ENCODE measurements around the gene SCYGR2.

The SCYGR2 gene

GRCh38 chr2:227597998-227598397 lies 695 bp upstream of the SCYGR2 start:
- Mint-ChIP-seq H3K4me3 (no peak overlapping the region), H3K27ac (no peak overlapping the region), H3K4me1 (peaks cover 1% of the 10 kb centered on the region), H3K9me3 (no peaks in the 10 kb centered on the region), H3K27me3 (peaks cover 28% of the 10 kb centered on the region)
- DNase-seq (no peak), ATAC-seq (no peak)

DNA sequence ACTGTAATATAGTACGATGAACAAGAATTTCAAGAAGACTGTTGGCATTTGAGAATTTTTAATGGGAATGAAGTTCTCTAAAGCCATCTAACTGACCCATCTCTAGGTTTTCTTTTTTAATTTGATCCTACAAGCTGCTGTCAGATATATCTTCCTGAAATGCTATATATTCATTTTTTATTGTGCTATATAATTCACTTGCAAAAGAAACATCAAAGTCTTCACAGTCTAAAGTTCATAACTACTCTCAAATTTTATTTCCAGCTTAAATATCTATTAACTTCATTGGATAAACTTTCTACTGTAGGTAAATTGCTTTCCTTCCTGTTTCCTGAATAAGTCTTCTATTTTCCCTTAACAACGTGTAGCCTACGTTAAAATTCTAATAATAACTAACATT lies 3.7 kb downstream of the SCYGR2 start:
- no peak for DNase-seq
- H3K9me3 Mint-ChIP-seq = no peaks in the 10 kb centered on the region
- no peak overlapping the region for H3K27ac Mint-ChIP-seq
- no peak overlapping the region for H3K4me3 Mint-ChIP-seq
- no peak for ATAC-seq
- H3K4me1 Mint-ChIP-seq = no peaks in the 10 kb centered on the region
- H3K27me3 Mint-ChIP-seq = peaks cover 16% of the 10 kb centered on the region

DNA sequence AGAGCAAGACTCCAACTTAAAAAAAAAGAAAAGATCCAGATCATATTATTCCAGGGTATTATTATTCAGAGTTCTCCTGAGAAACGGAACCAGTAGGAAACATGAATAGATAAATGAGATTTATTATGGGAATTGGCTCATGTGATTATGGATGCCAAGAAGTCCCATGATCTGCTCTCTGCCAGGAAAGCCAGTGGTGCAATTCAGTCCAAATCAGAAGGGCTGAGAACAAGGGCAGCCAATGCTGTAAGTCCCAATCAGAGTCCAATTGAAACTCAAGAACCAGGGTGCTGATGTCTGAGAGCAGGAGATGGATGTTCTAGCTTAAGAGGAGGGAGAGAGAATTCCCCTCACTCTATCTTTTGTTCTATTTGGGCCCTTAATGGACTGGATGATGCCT lies 7.8 kb downstream of the SCYGR2 start:
- Mint-ChIP-seq H3K27me3 (peaks cover 44% of the 10 kb centered on the region), H3K4me1 (peaks cover 22% of the 10 kb centered on the region), H3K27ac (peak overlapping the region in 1 of 2 donors; percentile 47), H3K9me3 (no peaks in the 10 kb centered on the region), H3K4me3 (no peak overlapping the region)
- ATAC-seq (no peak), DNase-seq (no peak)

DNA sequence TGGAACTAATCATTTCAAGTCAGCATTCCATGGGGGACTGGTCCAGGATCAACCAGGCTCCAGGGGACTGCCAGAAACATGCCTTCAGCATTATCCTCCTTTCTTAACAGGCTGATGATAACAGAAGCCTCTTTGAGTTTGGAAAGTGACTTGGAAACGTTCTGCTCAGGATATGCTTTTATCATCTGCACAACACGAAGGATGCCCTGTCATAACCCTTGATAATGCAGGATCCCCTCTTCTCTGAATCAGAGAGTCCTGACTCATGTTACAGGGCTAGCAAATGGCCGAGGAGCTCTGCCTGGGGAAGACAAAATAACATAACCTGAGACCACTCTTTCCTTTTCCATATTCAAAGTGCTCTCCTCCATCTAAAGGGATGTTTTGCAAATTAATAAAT lies 9.2 kb downstream of the SCYGR2 start:
- DNase-seq = no peak
- no peak for ATAC-seq
- peaks cover 22% of the 10 kb centered on the region for H3K4me1 Mint-ChIP-seq
- H3K27ac Mint-ChIP-seq = no peak overlapping the region
- no peaks in the 10 kb centered on the region for H3K9me3 Mint-ChIP-seq
- peaks cover 59% of the 10 kb centered on the region for H3K27me3 Mint-ChIP-seq
- H3K4me3 Mint-ChIP-seq = no peak overlapping the region

DNA sequence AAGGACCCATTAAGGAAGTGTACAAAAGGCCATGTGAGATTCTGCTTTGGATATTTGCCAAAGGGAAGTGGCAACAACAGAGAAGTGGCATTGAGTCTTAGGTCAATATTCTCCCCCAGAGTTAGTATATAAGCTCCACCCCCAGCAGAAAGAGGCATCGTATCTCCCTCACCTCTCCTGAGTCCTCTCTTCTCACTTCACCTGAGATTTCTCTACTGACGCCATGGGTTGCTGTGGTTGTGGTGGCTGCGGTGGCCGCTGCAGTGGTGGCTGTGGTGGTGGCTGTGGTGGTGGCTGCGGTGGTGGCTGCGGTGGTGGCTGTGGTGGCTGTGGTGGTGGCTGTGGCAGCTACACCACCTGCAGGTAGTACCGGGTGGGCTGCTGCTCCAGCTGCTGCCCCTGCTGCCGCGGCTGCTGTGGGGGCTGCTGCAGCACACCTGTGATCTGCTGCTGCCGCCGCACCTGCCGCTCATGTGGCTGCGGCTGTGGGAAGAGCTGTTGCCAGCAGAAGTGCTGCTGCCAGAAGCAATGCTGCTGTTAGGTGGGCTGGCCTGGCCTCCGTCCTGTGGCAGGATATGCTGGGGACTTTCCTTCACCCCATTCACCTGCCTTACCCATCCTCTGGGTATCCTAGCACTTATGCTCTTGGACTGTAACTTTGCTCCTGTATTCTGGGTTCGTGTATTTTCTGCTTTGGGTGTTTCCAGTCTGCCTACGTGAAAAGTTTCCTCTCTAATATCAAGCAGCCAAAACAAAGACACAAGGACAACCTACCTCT lies 10.1 kb downstream of the SCYGR2 start:
- Mint-ChIP-seq H3K27ac (peak overlapping the region in 1 of 2 donors; percentile 90), H3K9me3 (no peaks in the 10 kb centered on the region), H3K27me3 (peaks cover 64% of the 10 kb centered on the region), H3K4me1 (peaks cover 22% of the 10 kb centered on the region), H3K4me3 (no peak overlapping the region)
- DNase-seq = peak; percentile 16 to 36
- ATAC-seq = peak; percentile 73

DNA sequence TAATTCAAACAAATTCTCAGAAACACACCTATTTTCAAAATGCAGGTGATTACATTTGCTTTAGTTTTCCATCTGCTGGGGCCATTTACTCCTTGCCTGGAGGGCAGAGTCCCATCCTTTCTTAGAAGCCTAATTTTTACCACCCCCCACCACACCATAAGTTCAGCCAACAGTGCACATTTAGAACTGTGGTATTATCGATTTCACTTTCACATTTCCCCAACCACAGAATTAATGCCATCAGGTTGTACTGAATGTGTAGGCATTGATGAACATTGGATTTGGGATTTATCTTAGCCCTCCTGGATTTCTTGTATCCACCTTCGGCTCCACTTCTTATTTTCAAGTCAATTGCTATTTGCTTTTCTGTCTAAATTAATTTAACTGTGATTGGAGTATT lies 11.4 kb downstream of the SCYGR2 start:
- H3K27me3 Mint-ChIP-seq = peaks cover 62% of the 10 kb centered on the region
- H3K9me3 Mint-ChIP-seq = no peaks in the 10 kb centered on the region
- H3K4me3 Mint-ChIP-seq = no peak overlapping the region
- peaks cover 22% of the 10 kb centered on the region for H3K4me1 Mint-ChIP-seq
- DNase-seq (no peak), ATAC-seq (no peak)
- no peak overlapping the region for H3K27ac Mint-ChIP-seq

DNA sequence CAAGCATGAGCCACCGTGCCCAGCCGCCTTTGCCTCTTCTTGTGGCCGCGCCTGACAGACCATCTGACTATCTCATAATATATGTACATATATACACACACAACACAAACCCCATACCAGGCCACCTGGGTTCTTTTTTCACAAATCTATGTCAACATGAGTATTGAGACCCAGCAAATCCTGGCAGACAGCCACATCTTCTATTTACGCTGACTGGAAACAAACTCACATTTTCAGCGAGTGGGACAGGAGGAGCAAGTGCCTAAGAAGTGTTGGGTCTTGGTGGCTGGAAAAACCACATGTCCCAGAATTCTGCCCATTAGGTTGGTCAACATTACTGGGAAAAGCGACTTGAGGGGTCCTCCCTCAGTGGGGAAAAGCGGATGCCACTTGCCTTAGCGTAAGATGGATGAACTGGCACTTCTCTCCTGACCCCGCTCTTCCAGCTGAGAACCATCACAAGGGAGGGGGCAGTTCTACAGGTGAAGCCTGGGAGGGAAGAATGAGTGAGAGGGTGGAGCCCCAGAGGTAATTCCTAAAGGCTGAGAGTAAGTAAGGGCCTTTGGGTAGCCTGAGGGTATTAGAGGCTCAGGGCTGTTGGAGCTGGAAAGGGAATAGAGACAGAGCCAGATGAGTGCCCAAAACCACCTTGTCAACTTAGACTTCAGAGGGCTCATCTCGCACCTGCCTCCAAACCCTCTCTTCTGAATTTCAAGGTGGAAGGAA lies 14.0 kb downstream of the SCYGR2 start:
- Mint-ChIP-seq H3K4me1 (peaks cover 22% of the 10 kb centered on the region), H3K4me3 (no peak overlapping the region), H3K9me3 (no peaks in the 10 kb centered on the region), H3K27ac (no peak overlapping the region), H3K27me3 (peaks cover 66% of the 10 kb centered on the region)
- ATAC-seq (no peak), DNase-seq (no peak)

GRCh38 chr2:227613272-227613660 lies 14.6 kb downstream of the SCYGR2 start:
- Mint-ChIP-seq H3K27ac (no peak overlapping the region), H3K4me3 (no peak overlapping the region)

DNA sequence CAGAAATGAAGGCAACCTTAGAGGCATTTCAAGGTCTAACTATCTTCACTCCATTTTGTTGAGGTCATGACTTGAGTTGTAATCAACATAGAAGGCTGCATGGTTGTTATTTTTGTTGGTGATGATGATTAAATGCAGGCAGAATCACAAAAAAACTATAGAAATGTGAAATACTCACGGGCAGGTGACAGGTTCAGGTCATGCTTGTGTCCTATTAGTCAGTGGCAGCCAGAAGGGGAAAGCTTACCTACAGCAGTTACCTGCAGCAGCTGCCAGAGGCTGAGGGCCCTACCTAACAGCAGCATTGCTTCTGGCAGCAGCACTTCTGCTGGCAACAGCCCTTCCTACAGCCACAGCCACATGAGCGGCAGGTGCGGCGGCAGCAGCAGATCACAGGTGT lies 15.6 kb downstream of the SCYGR2 start:
- no peak overlapping the region for H3K4me3 Mint-ChIP-seq
- no peak for ATAC-seq
- H3K27me3 Mint-ChIP-seq = peaks cover 64% of the 10 kb centered on the region
- no peak overlapping the region for H3K27ac Mint-ChIP-seq
- H3K4me1 Mint-ChIP-seq = peaks cover 10% of the 10 kb centered on the region
- H3K9me3 Mint-ChIP-seq = no peaks in the 10 kb centered on the region
- no peak for DNase-seq

More at GRCh38 chr2:227613272-227613660, 14.6 kb downstream of the SCYGR2 start:
- ATAC-seq (no peak), DNase-seq (no peak)
- Mint-ChIP-seq H3K4me1 (peaks cover 19% of the 10 kb centered on the region), H3K27me3 (peaks cover 71% of the 10 kb centered on the region), H3K9me3 (no peaks in the 10 kb centered on the region)

DNA sequence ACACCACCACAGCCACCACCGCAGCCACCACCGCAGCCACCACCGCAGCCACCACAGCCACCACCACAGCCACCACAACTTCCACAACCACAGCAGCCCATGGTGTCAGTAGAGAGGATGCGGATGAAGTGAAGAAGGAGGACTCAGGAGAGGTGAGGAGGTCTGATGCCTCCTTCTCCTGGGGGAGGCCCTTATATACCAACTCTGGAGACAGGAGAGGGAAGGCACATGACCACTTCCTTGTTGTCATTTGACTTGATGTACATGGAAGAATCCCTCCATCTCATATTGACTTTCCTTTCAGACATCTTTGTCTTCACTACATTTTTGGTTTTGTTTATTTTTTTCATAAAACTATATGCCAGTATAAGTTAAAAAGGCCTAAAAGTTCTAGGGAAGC lies 16.0 kb downstream of the SCYGR2 start, which contains the start of gene SCYGR3:
TSS of gene SCYGR3 (minus strand) at position 101 of the 400 bp plus-strand sequence. CDS start at position 101, 0 bp downstream.
- no peaks in the 10 kb centered on the region for H3K9me3 Mint-ChIP-seq
- H3K4me1 Mint-ChIP-seq = peaks cover 6% of the 10 kb centered on the region
- H3K27ac Mint-ChIP-seq = no peak within 1 kb of the TSS
- DNase-seq = no peak
- ATAC-seq = no peak
- H3K4me3 Mint-ChIP-seq = no peak within 1 kb of the TSS
- H3K27me3 Mint-ChIP-seq = peaks cover 59% of the 10 kb centered on the region

DNA sequence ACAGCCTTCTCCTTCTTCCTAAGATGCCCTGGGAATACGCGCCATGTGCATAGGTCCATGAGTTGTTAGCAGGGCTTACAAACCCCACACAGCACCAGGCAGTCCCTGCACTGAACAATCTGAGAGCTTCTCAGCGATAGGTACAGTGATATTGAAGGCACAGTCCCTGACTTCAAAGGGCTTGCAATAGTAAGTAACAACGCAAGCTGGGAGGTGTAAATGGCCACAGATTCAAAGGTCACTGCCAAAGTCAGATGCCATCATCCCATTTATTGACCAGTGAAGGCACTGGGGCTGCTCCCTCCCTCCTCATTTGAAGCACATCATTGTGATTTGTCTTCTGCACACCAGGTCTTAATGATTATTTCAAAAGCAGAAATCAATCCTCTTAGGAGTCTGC lies 16.5 kb downstream of the SCYGR2 start:
- Mint-ChIP-seq H3K9me3 (no peaks in the 10 kb centered on the region), H3K27me3 (peaks cover 55% of the 10 kb centered on the region), H3K27ac (no peak overlapping the region), H3K4me3 (no peak overlapping the region), H3K4me1 (peaks cover 2% of the 10 kb centered on the region)
- DNase-seq = no peak
- no peak for ATAC-seq

- Mint-ChIP-seq H3K4me3 (no peak overlapping the region), H3K4me1 (no peaks in the 10 kb centered on the region), H3K27ac (no peak overlapping the region), H3K27me3 (peaks cover 51% of the 10 kb centered on the region), H3K9me3 (no peaks in the 10 kb centered on the region)
- DNase-seq = no peak
- ATAC-seq = no peak
Measured at GRCh38 chr2:227615906-227616305, 17.2 kb downstream of the SCYGR2 start.

DNA sequence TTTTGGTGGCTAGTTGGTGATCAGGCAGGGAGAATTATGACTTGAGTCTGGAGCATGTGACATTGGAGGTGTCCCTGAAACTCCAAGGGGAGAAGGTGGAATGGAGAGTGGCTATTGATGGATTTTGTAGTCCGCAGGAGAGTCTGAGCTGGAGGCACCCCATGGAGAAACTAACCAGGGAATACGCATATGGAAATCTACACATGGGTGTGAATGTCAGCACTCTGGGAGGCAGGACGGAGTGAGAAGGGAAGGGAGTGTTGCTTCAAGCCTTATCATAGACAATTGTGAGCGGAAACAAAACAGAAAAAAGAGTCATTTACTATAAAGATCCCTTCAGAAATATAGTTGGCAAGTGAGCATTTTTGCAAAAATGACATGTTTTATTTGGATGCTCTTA lies 17.9 kb downstream of the SCYGR2 start:
- H3K9me3 Mint-ChIP-seq = no peaks in the 10 kb centered on the region
- ATAC-seq (no peak), DNase-seq (no peak)
- H3K27me3 Mint-ChIP-seq = peaks cover 45% of the 10 kb centered on the region
- no peaks in the 10 kb centered on the region for H3K4me1 Mint-ChIP-seq
- no peak overlapping the region for H3K4me3 Mint-ChIP-seq
- no peak overlapping the region for H3K27ac Mint-ChIP-seq

DNA sequence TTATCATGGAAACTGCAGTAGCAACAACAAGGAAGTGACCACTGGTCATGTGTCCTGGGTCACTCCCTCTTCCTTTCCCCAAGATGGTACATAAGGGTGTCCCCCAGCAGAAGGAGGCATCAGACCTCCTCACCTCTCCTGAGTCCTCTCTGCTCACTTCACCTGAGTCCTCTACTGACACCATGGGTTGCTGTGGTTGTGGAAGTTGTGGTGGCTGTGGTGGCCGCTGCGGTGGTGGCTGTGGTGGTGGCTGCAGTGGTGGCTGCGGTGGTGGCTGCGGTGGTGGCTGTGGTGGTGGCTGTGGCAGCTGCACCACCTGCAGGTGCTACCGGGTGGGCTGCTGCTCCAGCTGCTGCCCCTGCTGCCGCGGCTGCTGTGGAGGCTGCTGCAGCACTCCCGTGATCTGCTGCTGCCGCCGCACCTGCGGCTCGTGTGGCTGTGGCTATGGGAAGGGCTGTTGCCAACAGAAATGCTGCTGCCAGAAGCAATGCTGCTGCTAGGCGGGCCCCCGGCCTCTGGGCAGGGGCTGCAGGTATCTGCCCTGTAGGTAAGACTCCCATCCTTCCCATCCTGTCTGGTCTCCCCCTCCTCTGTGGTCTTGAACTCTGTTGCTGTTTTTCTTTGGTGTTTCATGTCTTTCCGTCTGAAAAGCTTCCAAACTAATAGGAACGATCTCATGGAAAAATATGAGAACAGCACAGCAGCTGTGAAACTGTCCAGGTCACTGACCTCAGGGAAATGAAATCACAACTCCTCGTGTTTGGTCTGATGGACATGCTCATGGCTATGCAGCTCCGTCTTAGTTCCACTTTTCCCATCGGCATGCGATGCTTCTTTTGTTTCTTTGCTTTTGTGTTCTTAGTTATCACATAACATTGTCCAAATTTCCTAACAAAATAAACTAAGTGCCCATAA lies 18.9 kb downstream of the SCYGR2 start, which contains the start of gene SCYGR4:
TSS of gene SCYGR4 (plus strand) at position 183 of the 915 bp plus-strand sequence. CDS start at position 183, 0 bp downstream.
- Mint-ChIP-seq H3K4me3 (no peak within 1 kb of the TSS), H3K27ac (no peak within 1 kb of the TSS), H3K27me3 (peaks cover 36% of the 10 kb centered on the region), H3K4me1 (no peaks in the 10 kb centered on the region), H3K9me3 (no peaks in the 10 kb centered on the region)
- ATAC-seq (no peak), DNase-seq (no peak)

DNA sequence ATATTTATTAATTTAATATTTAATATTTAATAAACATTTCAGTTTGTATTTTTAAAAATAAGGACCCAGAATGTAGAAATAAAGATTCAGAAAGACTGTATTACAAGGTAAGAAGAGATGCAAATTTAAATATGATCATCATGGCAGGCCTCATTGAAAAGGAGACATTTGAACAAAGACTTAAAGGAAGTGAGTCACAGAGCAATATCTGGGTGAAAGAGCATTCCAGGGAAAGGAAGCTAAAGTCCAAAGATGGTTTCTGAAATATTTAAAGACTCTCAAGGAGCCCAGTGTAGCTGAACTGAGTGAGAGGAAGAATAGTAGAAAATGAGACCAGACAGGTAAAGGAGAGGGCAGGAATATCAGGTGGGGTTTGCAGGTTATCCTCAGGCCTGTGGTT lies 24.5 kb downstream of the SCYGR2 start:
- peaks cover 4% of the 10 kb centered on the region for H3K27me3 Mint-ChIP-seq
- H3K9me3 Mint-ChIP-seq = no peaks in the 10 kb centered on the region
- peaks cover 5% of the 10 kb centered on the region for H3K4me1 Mint-ChIP-seq
- H3K4me3 Mint-ChIP-seq = no peak overlapping the region
- DNase-seq = no peak
- no peak for ATAC-seq
- H3K27ac Mint-ChIP-seq = no peak overlapping the region
